Stimulated activated CD4-positive, alpha-beta T cell treated with anti-CD3 and anti-CD28 coated beads, Interleukin-15, amount 100 ng/mL, for 24 hours (primary cell): ENCODE data around the gene OTUB2.
"Not testable (repeated sequence)": the region's sequence is repeated elsewhere in the genome, so short reads cannot be mapped to it uniquely, and the experiment has no call there.

Source experiments
- DNase-seq: peaks from one replicate; pipeline ENCODE4 v3.0.0-alpha.2; 2020

OTUB2 gene

GRCh38 chr14:94059998-94060397, 33.9 kb downstream of the OTUB2 start:
- no peak for DNase-seq

- no peak for DNase-seq
These were observed 36.3 kb downstream of the OTUB2 start for GRCh38 chr14:94062344-94062940.

GRCh38 chr14:94066089-94066676, 40.0 kb downstream of the OTUB2 start:
- DNase-seq: no peak

- not testable (repeated sequence) for DNase-seq
These were observed 45.9 kb downstream of the OTUB2 start for GRCh38 chr14:94072076-94072475.

- no peak for DNase-seq
These were observed 48.4 kb downstream of the OTUB2 start for GRCh38 chr14:94074534-94074933.

DNA sequence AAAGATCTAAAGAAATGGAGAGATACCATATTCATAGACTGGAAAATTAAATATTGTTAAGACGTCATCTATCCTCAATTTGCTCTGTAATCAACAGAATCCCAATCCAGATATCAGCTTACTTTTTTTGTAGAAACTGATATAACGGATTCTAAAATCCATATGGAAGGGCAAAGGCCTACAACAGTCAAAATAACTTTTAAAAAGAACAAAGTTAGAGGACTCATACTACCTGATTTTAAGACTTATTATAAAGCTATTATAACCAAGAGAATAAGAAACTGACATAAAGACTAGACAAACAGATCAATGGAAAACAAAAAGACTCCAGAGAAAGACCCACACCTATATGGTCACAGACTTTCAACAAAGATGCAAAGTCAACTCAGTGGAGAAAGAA, 48.9 kb downstream of the OTUB2 start:
- DNase-seq: no peak

- no peak for DNase-seq
These were observed 51.1 kb downstream of the OTUB2 start for GRCh38 chr14:94077111-94077821.

DNA sequence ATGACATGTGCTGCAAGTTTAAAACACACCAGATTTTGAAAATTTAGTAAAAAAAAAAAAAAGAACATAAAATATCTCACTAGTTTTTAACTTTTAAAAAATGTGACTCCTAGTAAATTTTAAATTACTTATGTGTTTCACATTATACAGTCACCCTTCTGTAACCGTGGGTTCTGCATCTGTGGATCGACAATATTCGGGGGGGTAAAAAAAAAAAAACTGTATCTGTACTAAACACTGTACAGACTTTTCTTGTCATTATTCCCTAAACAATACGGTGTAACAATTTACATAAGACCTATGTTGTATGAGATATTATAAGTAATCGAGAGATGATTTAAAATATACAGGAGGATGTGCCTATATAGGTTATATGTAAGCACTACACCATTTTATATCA, 51.7 kb downstream of the OTUB2 start:
- no peak for DNase-seq

- DNase-seq: peak; percentile 9
These were observed 53.9 kb downstream of the OTUB2 start for GRCh38 chr14:94079891-94080620.

DNA sequence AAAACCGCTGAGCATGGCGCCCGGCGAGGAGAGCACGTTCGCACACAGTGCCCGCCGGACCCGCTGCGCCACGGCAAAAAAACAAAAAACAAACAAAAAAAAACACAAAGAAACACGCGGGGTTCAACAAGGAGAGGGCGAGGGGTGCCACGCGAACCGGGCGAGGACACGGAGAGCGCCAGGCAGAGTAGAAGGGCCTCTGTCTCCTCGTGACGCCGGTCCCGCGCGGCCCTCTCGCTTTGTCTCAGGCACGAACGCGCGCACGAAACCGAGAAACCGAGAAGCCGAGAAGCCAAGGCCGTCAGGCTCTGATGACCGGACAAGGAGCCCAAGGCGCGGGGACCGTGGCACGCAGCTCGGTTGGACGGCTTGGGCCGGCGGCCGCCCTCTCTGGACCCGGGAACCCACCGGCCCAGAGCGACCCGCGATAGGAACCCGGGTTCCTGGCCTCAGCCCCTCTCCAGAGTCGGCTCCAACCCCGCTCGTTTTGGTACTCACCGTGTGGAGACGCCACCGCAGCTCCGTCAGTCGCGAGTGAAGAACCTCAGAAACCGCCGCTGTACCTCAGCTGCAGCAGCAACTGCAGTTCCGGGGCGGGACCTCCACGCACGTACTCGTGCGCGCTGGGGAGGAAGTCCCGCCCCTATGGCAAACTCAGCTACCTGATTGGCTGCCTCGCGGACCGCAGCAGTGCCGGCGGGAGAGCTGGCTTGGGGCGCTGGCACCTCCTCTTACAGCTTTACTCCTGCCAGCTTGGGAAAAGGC, 54.7 kb downstream of the OTUB2 start, which contains the start of the genes DDX24 and IFI27L1:
TSS of gene DDX24 (minus strand) at position 582 of the 765 bp plus-strand sequence. CDS start 1,460 bp downstream, outside the sequence.
TSS of gene IFI27L1 (plus strand) at position 690 of the 765 bp plus-strand sequence. CDS start 15,628 bp downstream, outside the sequence.
- DNase-seq: peak; percentile 98

GRCh38 chr14:94081386-94081820, 55.3 kb downstream of the OTUB2 start:
- DNase-seq: peak; percentile 7

- DNase-seq: no peak
These were observed 61.8 kb downstream of the OTUB2 start for GRCh38 chr14:94087891-94088290.

- no peak for DNase-seq
These were observed 62.4 kb downstream of the OTUB2 start for GRCh38 chr14:94088516-94088915.

DNA sequence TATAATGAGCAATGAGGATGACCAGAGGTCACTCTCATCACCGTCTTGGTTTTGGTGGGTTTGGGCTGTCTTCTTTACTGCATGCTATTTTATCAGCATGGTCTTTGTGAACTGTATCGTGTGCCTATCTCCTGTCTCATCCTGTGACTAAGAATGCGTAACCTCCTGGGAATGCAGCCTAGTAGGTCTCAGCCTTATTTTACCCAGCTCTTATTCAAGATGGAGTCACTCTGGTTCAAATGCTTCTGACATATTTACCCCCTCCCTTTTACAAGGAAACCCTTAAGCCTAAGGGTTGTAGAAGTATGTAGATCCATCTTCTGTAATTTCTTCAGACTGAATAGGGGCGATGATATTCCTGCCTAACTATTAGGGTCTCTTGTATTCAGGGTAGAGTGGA, 63.3 kb downstream of the OTUB2 start:
- no peak for DNase-seq

- no peak for DNase-seq
These were observed 67.3 kb downstream of the OTUB2 start for GRCh38 chr14:94093418-94093817.

- DNase-seq: no peak
These were observed 71.0 kb downstream of the OTUB2 start for GRCh38 chr14:94097091-94097490.
